RWPE2 (cell line): Measurements from ENCODE around the gene SNX30.

ENCODE experiments used
- ATAC-seq: fragments of 200-7000 bp; cut with Tn5 transposase; 3 replicates; pipeline ENCODE4 v1.9.1; 2021; ENCODE audit warnings: low read depth
- DNase-seq: peaks from one replicate; pipeline ENCODE4 v3.0.0-alpha.2; 2020; ENCODE audit warnings: low spot score
- H3K27ac ChIP-seq: fragments of 450-650 bp; 2 replicates; pipeline ENCODE4 v1.5.1; 2017; ENCODE audit warnings: mild to moderate bottlenecking; ENCODE audit not compliant: poor library complexity, severe bottlenecking
- H3K27me3 ChIP-seq: fragments of 250-450 bp; sonication (Bioruptor Pico); 2 replicates; pipeline ENCODE4 v1.5.1; 2021; ENCODE audit warnings: mild to moderate bottlenecking, moderate library complexity; ENCODE audit not compliant: insufficient read depth, poor library complexity, severe bottlenecking
- H3K36me3 ChIP-seq: fragments of 250-450 bp; sonication (Bioruptor Pico); 2 replicates; pipeline ENCODE4 v1.5.1; 2020; ENCODE audit warnings: low read depth, mild to moderate bottlenecking, moderate library complexity
- H3K4me1 ChIP-seq: fragments of 250-450 bp; sonication (Bioruptor Pico); 2 replicates; pipeline ENCODE4 v1.5.1; 2021; ENCODE audit warnings: mild to moderate bottlenecking, moderate library complexity; ENCODE audit not compliant: insufficient read depth, poor library complexity, severe bottlenecking
- H3K4me3 ChIP-seq: fragments of 250-450 bp; sonication (Bioruptor Pico); 2 replicates; pipeline ENCODE4 v1.5.1; 2021; ENCODE audit warnings: mild to moderate bottlenecking, moderate library complexity; ENCODE audit not compliant: severe bottlenecking
- H3K9me3 ChIP-seq: fragments of 250-450 bp; sonication (Bioruptor Pico); 2 replicates; pipeline ENCODE4 v1.5.1; 2021; ENCODE audit warnings: mild to moderate bottlenecking, moderate library complexity; ENCODE audit not compliant: severe bottlenecking
- TF ChIP-seq, protein P1 (sequence below): fragments of 450-650 bp; IDR thresholded peaks from one replicate; pipeline ENCODE4 v1.5.1; 2017; ENCODE audit warnings: mild to moderate bottlenecking, moderate library complexity; ENCODE audit not compliant: poor library complexity, severe bottlenecking

SNX30 gene

DNA sequence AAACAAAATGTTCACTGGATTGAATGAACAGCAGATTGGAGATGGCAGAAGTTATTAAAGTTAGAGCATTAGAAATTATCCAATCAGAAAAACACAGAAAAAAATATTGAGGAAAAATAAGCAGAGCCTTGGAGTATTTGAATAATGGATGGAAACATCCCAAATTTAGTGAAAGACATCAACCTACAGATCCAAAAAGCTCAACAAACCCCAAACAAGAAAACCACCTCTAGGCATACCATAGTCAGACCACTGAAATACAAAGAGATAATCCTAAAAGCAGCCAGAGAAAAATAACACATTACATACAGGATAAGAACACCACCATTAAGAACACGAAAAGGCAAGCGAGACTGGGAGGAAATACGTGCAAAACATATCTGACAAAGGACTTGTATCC is 37.9 kb upstream of the SNX30 start:
- H3K4me3 ChIP-seq = no peak overlapping the region
- H3K27me3 ChIP-seq = no peaks in the 10 kb centered on the region
- no peak for DNase-seq
- no peak overlapping the region for H3K27ac ChIP-seq
- H3K4me1 ChIP-seq = no peaks in the 10 kb centered on the region
- TF ChIP-seq, protein P1, sequence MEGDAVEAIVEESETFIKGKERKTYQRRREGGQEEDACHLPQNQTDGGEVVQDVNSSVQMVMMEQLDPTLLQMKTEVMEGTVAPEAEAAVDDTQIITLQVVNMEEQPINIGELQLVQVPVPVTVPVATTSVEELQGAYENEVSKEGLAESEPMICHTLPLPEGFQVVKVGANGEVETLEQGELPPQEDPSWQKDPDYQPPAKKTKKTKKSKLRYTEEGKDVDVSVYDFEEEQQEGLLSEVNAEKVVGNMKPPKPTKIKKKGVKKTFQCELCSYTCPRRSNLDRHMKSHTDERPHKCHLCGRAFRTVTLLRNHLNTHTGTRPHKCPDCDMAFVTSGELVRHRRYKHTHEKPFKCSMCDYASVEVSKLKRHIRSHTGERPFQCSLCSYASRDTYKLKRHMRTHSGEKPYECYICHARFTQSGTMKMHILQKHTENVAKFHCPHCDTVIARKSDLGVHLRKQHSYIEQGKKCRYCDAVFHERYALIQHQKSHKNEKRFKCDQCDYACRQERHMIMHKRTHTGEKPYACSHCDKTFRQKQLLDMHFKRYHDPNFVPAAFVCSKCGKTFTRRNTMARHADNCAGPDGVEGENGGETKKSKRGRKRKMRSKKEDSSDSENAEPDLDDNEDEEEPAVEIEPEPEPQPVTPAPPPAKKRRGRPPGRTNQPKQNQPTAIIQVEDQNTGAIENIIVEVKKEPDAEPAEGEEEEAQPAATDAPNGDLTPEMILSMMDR = no peak
- H3K9me3 ChIP-seq = peaks cover 3% of the 10 kb centered on the region
- ATAC-seq = no peak
- H3K36me3 ChIP-seq = peaks cover 34% of the 10 kb centered on the region

DNA sequence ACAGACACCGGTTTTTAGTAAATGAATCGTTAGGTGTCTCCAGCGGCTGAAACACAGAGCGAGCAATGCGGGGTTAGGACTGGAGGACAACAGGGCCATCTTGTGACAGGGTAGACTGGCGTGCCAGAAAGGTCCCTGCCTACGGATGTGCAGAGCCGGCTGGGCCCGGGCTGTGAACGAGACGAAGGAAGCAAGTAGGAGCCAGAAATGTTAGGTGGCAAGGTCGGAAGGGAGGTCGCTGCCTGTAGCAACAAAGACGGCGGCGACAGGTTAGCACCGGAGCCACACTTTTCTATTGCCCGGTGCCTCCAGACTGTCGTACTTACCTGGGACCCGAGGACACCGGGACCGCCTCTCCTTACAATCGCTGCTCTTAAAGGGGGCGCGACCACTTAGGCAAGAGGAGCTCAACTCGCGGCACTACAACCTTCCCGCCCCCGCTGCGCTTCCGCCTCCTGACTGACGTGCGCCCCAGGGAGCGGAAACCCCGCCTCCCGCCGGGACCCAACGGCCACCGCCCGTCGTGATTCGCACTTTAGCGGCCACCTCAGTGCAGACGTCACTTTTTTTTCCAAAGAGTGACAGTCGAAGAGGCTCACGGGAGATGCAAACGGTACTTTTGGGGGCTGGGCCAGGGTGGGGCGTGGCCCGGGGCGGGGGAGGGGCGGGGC is 32.8 kb upstream of the SNX30 start, which contains the start of gene INIP:
Gene INIP, minus strand, starts transcription at position 457 of the 671 bp plus-strand sequence. CDS start 1,632 bp downstream, outside the sequence.
- Histone ChIP-seq H3K4me3 (peak within 1 kb of the TSS; percentile 82), H3K27ac (peak within 1 kb of the TSS; percentile 60), H3K27me3 (no peaks in the 10 kb centered on the region), H3K4me1 (no peaks in the 10 kb centered on the region), H3K9me3 (peaks cover 3% of the 10 kb centered on the region), H3K36me3 (peaks cover 18% of the 10 kb centered on the region)
- DNase-seq = peak; percentile 95
- TF ChIP-seq, protein P1 = peak; percentile 34
- ATAC-seq = peak; percentile 92

DNA sequence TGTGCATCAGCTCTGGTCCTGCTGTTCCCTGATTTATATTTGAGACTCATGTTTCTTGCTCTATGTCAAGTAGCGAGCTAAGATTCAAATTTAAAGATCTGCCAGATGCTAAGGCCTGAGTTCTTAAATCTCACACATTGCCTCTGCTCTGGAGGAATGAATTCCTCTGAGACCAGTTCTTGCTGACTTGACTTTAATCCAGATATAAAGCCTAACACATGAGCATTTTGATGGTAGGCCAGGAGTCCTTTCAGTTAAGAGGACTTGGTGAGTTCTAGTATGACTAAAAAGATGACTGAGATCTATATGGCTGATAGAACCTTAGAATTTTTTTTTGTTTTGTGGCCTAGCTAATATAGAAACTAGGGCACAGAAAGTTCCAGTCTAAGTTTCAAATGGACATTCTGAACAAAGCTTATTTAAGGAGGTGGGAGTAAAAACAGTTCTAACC is 31.3 kb upstream of the SNX30 start:
- DNase-seq (no peak), ATAC-seq (no peak)
- H3K36me3 ChIP-seq = peaks cover 14% of the 10 kb centered on the region
- no peak overlapping the region for H3K4me3 ChIP-seq
- H3K27ac ChIP-seq = no peak overlapping the region
- H3K4me1 ChIP-seq = no peaks in the 10 kb centered on the region
- TF ChIP-seq, protein P1 = no peak
- no peaks in the 10 kb centered on the region for H3K27me3 ChIP-seq
- no peaks in the 10 kb centered on the region for H3K9me3 ChIP-seq

GRCh38 chr9:112719696-112720095 is 30.9 kb upstream of the SNX30 start:
- TF ChIP-seq, protein P1 = no peak
- Histone ChIP-seq H3K36me3 (peaks cover 11% of the 10 kb centered on the region), H3K9me3 (no peaks in the 10 kb centered on the region), H3K4me1 (no peaks in the 10 kb centered on the region), H3K4me3 (no peak overlapping the region), H3K27ac (no peak overlapping the region), H3K27me3 (no peaks in the 10 kb centered on the region)
- ATAC-seq (no peak), DNase-seq (no peak)
